Measurements from ENCODE around the gene DNAJC15.

Gene DNAJC15

GRCh38 chr13:43083750-43084149 lies 60.4 kb downstream of the DNAJC15 start:
- no peak for DNase-seq

DNA sequence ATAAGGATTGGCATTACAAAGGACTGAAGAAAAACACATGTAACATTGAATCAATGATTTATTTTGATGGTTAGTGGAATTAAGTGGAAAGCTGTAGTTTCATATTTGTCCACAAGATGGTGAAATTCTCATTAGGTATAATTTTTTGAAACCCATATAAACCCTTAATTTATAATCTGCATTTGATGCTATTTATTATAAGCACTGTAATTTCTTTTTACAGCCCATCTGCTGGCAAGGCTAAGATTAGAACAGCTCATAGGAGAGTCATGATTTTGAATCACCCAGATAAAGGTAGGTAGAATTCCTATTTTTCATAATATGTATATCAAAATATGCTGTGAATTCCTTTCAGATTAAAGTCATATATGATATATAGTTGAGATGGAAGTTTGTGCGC lies 62.2 kb downstream of the DNAJC15 start:
- DNase-seq = no peak

DNA sequence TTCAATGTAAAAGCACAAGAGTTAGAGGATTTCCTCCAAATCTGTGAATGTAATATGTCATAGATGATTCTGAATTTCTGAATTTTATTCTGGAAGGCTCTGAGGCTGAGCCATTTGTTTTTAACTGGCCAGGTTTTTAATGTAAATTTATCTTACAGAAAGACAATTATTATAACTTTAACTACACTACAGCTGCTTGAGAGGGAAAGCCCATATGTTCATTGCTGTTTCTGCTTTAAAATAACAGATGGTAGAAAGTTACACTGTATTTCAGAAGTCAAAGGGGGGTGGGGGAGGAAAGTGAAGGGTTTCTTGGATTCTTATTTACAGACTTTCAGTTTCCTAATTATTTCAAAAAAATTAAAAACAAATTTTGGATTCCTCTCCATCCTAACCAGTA lies 62.8 kb downstream of the DNAJC15 start:
- no peak for DNase-seq

DNA sequence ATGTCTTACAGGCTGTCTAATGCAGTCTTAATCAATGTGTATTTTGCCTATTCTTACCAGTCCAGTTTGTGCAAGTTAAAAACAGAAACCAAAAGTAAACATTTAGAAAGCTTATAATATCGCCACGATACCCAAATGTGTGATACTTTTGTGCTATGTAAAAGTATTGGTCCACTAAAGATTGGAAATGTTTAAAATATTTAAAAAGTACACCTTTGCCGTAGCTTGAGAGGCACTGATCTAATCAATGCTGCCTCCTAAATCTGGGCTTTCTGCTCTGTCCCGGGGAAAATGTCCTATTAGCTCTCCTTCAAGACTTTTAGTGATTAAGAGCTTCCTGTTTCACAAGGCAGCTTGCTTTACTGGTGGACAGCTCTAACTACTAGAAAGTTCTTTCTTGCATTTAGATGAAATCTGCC lies 64.7 kb downstream of the DNAJC15 start:
- DNase-seq = no peak

- no peak for DNase-seq
Measured at GRCh38 chr13:43089912-43090498, 66.6 kb downstream of the DNAJC15 start.

DNA sequence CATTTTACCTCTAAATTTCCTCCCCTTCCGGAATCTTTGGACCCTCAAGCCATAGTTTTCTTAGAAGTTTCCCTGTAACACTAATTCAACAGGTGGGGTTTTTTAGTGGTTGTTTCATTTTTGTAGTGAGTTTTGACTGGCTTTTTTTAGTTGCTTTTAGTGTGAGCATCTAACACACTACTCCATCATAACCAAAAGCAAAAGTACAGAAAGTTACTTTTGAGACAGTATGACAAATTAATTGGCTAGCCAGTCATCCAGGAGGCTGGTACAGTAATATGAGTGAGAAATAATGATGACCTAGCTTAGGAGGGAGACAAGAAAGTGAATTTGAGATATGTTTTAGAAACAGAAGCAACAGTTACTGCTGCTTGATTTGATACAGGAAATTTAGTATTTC lies 71.5 kb downstream of the DNAJC15 start:
- no peak for DNase-seq

GRCh38 chr13:43095771-43096719 lies 72.7 kb downstream of the DNAJC15 start:
- no peak for DNase-seq

- DNase-seq = no peak
Measured at GRCh38 chr13:43100667-43101066, 77.3 kb downstream of the DNAJC15 start.

- DNase-seq = no peak
Measured at GRCh38 chr13:43102304-43102703, 78.9 kb downstream of the DNAJC15 start.

- no peak for DNase-seq
Measured at GRCh38 chr13:43107780-43108179, 84.4 kb downstream of the DNAJC15 start.

DNA sequence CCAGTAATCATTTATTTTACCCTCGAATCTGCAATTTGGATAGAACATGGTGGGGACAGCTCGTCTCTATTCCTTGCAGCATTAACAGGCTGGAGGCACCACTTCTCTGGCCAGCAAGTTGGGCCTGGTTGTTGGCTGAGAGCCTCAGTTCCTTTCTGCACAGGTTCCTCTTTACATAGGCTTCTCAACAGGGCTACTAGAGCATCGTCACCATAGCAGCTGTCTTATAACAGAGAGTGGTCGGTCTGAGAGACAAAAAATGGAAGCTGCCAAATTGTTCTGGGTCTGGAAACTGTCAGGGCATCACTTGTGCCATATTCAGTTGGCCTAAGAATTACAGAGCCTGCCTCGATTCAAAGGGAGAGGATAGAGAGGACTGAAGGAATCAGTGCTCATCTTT lies 86.7 kb downstream of the DNAJC15 start:
- no peak for DNase-seq

DNA sequence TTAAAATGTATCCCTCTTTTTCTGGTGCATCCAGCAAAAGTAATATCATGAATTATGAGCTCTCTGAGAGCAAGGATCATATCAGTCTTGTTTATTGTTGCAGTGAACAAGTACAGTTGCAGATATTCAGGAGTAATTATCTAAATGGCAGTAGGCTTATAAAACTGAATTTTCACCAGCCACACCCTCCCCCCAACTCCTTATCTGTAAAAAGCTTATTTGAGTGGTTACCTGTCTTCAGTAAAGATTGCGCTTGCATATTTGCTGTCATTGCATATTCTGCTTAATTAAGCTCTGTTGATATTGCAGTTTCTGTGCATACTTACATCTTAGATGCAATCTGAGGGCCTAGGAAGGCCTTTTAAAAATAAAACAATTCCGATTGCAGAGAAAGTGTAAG lies 87.3 kb downstream of the DNAJC15 start:
- no peak for DNase-seq

- no peak for DNase-seq
Measured at GRCh38 chr13:43111559-43112400, 88.4 kb downstream of the DNAJC15 start.

- no peak for DNase-seq
Measured at GRCh38 chr13:43113603-43114002, 90.2 kb downstream of the DNAJC15 start.

DNA sequence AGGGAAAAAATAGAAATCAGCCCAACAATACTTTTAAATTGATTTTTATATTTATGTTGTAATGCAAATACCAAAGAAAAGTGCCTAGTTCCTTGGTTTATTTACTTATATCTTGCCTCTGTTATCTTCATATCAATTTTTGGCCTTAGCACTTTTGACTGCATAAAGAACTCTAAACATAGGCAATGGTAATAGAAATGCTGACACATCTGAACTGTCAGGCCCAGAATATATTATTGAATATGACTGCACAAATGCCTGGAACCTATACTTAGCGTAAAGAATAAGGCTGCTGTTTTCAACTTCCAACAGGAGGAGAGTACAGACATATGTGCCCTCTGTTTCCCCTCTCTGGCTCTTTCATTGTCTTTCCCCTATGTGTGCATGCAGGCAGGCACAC lies 91.1 kb downstream of the DNAJC15 start:
- no peak for DNase-seq

- no peak for DNase-seq
Measured at GRCh38 chr13:43115141-43115540, 91.8 kb downstream of the DNAJC15 start.

DNA sequence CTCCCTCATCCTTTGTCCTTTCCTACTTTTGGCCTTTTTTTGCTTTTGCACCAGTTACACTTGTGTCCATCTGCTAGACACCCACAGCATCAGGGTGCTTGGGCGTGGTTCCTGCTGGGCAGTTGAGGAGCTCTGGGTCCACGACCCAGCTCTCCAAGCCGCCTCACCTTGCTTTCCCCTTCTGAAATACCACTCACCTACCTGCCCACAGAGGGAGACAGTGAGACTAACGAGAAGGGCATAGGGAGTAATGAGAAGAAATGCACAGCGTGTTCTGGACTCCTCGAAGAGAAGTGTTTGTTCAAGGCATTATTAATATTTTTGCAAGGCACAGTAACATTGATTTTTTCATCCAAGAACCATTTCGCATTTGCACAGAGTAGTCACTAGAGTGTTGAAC lies 92.9 kb downstream of the DNAJC15 start:
- DNase-seq = no peak

GRCh38 chr13:43118521-43118920 lies 95.1 kb downstream of the DNAJC15 start:
- no peak for DNase-seq

- DNase-seq = no peak
Measured at GRCh38 chr13:43119206-43119605, 95.8 kb downstream of the DNAJC15 start.

DNA sequence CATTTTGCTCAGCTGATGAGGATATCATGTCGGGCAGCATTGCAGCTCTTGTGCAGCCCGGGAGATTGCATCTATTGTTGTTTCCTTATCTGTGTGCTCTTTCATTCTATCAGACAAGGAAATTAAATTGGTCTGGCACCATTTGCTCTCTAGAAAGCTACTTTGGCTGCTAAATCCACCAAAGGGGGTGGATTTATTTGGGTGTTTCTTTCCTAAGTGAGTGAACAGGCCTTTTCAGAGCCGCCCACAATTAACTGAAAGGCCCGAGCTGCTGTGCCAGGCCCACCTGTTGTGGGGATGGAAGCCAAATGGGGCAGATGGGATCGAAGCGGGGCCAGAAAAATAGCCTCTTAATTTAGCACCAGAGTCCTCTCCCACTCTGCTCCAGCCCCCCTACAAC lies 99.4 kb downstream of the DNAJC15 start:
- no peak for DNase-seq

- DNase-seq = no peak
Measured at GRCh38 chr13:43123856-43124255, 100.5 kb downstream of the DNAJC15 start.

DNA sequence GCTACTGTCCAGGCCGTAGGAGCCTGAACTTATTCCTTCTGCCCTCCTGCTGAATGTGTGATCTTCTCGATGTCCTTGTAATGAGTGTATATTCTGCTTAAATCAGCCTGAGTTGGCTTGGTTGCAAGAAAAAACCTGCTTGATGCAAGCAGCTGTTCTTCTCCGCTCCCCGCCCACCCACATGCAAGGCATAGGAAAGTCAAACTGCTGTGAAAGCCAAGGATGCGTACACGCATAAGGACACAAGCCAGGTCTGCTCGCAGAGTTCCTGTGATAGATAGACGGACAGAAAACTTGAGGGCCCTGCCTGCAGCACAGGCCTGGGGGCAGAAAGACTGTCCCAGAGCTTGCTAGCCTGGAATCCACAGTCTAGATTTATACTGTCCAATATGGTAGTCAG lies 101.1 kb downstream of the DNAJC15 start:
- no peak for DNase-seq

All from nucleus accumbens (tissue), 56 donors.